DND-41 (cell line): ENCODE data around the gene GCC2.
"Not testable (repeated sequence)": the region's sequence is repeated elsewhere in the genome, so short reads cannot be mapped to it uniquely, and the experiment has no call there.

Experiments
- ATAC-seq: fragments of 200-7000 bp; cut with Tn5 transposase; 3 replicates; pipeline ENCODE4 v1.9.1; 2021; ENCODE audit warnings: low read depth; ENCODE audit not compliant: insufficient read depth
- DNase-seq: peaks from one replicate; pipeline ENCODE4 v3.0.0-alpha.2; 2020
- H2AFZ ChIP-seq: 2 replicates; pipeline ENCODE4 v1.6.0; 2012; ENCODE audit warnings: low read depth, low read length
- H3K27ac ChIP-seq: 2 replicates; pipeline ENCODE4 v1.5.1; 2012; ENCODE audit warnings: low read length, inconsistent platforms
- H3K27me3 ChIP-seq: fragments of 200-600 bp; sonication (generic); 2 replicates; pipeline ENCODE4 v1.6.0; 2012; ENCODE audit warnings: low read length, mild to moderate bottlenecking, inconsistent platforms; ENCODE audit not compliant: insufficient read depth, poor library complexity
- H3K36me3 ChIP-seq: 2 replicates; pipeline ENCODE4 v1.5.1; 2012; ENCODE audit warnings: low read length, inconsistent platforms; ENCODE audit not compliant: insufficient read depth
- H3K4me1 ChIP-seq: 2 replicates; pipeline ENCODE4 v1.5.1; 2012; ENCODE audit warnings: mild to moderate bottlenecking, low read length; ENCODE audit not compliant: insufficient read depth
- H3K4me2 ChIP-seq: 2 replicates; pipeline ENCODE4 v1.6.0; 2012; ENCODE audit warnings: mild to moderate bottlenecking, moderate library complexity, low read length, inconsistent platforms; ENCODE audit not compliant: insufficient read depth
- H3K4me3 ChIP-seq, 2 experiments: fragments of 200-600 bp in 1 of 2; shearing (Covaris generic) in 1 of 2; 2 replicates each; pipeline ENCODE4 v1.5.1; 2012 to 2016; ENCODE audit warnings: inconsistent platforms in 2 of 2, low read length in 2 of 2, mild to moderate bottlenecking in 2 of 2, low read depth in 1 of 2, moderate library complexity in 1 of 2
- H3K79me2 ChIP-seq: 2 replicates; pipeline ENCODE4 v1.6.0; 2012; ENCODE audit warnings: low read length, inconsistent platforms; ENCODE audit not compliant: insufficient read depth
- H3K9ac ChIP-seq: 2 replicates; pipeline ENCODE4 v1.6.0; 2012; ENCODE audit warnings: low read depth, mild to moderate bottlenecking, inconsistent platforms, low read length, moderate library complexity
- H3K9me3 ChIP-seq: 2 replicates; pipeline ENCODE4 v1.5.1; 2012; ENCODE audit warnings: low read length, moderate library complexity, mild to moderate bottlenecking, inconsistent platforms; ENCODE audit not compliant: insufficient read depth, severe bottlenecking
- H4K20me1 ChIP-seq: 2 replicates; pipeline ENCODE4 v1.6.0; 2012; ENCODE audit warnings: low read length; ENCODE audit not compliant: insufficient read depth
- EZH2 ChIP-seq: IDR thresholded peaks from 3 replicates; pipeline ENCODE4 v1.6.1; 2012; ENCODE audit warnings: borderline replicate concordance, low read depth, mild to moderate bottlenecking, moderate library complexity, low read length, inconsistent platforms; ENCODE audit not compliant: severe bottlenecking
- TF ChIP-seq, protein P1 (sequence below): IDR thresholded peaks from 2 replicates; pipeline ENCODE4 v1.5.1; 2012; ENCODE audit warnings: borderline replicate concordance, low read length, moderate library complexity, mild to moderate bottlenecking; ENCODE audit not compliant: poor library complexity, severe bottlenecking; ENCODE audit errors: extremely low read depth

The GCC2 gene

DNA sequence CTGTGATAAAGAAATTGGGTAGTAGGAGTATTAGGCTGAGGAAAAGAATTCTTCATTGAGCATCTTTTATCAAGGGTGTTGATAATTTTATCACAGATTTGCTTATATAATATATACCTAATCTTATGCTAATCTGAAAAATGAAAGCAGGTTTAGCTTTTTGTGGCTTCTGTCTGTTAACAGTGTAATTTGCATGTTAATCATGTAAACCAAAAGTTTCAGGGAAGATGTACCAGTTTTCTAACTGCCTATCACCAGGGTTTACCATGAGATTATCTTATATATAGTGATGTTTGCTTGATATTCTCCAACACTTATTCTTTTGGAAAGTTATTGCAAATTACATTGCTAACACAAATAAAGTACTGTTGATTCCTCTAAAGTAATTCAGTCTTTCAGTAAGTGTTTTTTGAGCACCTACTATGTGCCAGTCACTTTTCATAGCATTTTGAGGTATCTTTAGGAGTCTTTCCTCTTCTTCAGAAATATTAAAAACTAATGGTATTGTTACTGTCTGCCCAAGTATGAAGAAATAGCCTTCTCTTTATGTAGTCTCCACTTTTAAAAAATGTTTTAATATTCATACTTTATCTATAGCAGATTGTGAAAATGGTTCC lies 41.6 kb downstream of the GCC2 start:
- Histone ChIP-seq H3K4me1 (no peaks in the 10 kb centered on the region), H4K20me1 (no peaks in the 10 kb centered on the region), H2AFZ (no peak overlapping the region), H3K36me3 (peaks cover 83% of the 10 kb centered on the region), H3K27ac (no peak overlapping the region), H3K4me3 (no peak overlapping the region), H3K9ac (no peak overlapping the region), H3K27me3 (no peaks in the 10 kb centered on the region), H3K79me2 (no peaks in the 10 kb centered on the region), H3K9me3 (no peaks in the 10 kb centered on the region), H3K4me2 (no peak overlapping the region)
- DNase-seq (no peak), ATAC-seq (no peak)
- TF ChIP-seq, protein P1, sequence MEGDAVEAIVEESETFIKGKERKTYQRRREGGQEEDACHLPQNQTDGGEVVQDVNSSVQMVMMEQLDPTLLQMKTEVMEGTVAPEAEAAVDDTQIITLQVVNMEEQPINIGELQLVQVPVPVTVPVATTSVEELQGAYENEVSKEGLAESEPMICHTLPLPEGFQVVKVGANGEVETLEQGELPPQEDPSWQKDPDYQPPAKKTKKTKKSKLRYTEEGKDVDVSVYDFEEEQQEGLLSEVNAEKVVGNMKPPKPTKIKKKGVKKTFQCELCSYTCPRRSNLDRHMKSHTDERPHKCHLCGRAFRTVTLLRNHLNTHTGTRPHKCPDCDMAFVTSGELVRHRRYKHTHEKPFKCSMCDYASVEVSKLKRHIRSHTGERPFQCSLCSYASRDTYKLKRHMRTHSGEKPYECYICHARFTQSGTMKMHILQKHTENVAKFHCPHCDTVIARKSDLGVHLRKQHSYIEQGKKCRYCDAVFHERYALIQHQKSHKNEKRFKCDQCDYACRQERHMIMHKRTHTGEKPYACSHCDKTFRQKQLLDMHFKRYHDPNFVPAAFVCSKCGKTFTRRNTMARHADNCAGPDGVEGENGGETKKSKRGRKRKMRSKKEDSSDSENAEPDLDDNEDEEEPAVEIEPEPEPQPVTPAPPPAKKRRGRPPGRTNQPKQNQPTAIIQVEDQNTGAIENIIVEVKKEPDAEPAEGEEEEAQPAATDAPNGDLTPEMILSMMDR: no peak
- no peak for TF ChIP-seq EZH2

DNA sequence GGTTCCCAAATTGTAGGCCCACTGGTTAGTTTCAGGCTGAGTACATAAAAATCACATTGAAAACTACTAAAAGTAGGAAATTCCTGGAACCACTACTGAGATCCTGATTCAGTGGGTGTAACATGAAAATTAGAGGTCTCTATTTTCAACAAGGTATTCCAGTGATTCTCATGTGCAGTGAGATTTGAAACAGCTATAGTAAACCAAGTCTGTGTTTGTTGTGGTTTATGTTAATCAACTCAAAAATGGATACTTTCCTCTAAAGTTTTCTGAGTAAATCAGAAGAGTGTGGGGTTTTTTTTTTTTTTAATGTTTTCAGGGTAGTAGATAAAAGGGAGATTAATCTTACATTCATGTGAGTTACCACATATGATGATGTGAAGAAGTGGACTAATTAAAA lies 42.8 kb downstream of the GCC2 start:
- Histone ChIP-seq H3K4me3 (no peak overlapping the region), H3K27ac (no peak overlapping the region), H3K36me3 (peaks cover 75% of the 10 kb centered on the region), H3K27me3 (no peaks in the 10 kb centered on the region), H2AFZ (no peak overlapping the region), H3K9me3 (no peaks in the 10 kb centered on the region), H3K4me1 (no peaks in the 10 kb centered on the region), H3K9ac (no peak overlapping the region), H3K79me2 (no peaks in the 10 kb centered on the region), H3K4me2 (no peak overlapping the region), H4K20me1 (no peaks in the 10 kb centered on the region)
- TF ChIP-seq, protein P1: no peak
- no peak for TF ChIP-seq EZH2
- ATAC-seq (no peak), DNase-seq (no peak)

DNA sequence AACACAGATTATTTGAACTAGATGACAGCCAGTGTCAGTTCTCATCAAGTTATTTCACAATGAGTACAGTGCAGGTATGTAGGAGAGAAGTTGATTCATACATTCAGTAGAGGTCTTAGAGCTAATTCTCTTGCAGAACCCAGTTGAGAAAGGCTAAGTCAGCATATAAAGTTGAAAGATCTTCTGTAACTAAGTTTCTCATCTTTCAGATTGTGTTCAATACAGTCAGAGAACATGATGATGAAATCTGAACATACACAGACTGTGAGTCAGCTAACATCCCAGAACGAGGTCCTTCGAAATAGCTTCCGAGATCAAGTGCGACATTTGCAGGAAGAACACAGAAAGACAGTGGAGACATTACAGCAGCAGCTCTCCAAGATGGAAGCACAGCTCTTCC lies 43.4 kb downstream of the GCC2 start:
- Histone ChIP-seq H3K4me1 (no peaks in the 10 kb centered on the region), H3K27ac (no peak overlapping the region), H3K27me3 (no peaks in the 10 kb centered on the region), H3K4me2 (no peak overlapping the region), H4K20me1 (no peaks in the 10 kb centered on the region), H3K4me3 (no peak overlapping the region), H3K9me3 (no peaks in the 10 kb centered on the region), H3K36me3 (peaks cover 72% of the 10 kb centered on the region), H3K9ac (no peak overlapping the region), H3K79me2 (no peaks in the 10 kb centered on the region), H2AFZ (no peak overlapping the region)
- ATAC-seq (no peak), DNase-seq (no peak)
- no peak for TF ChIP-seq EZH2
- TF ChIP-seq, protein P1: no peak

DNA sequence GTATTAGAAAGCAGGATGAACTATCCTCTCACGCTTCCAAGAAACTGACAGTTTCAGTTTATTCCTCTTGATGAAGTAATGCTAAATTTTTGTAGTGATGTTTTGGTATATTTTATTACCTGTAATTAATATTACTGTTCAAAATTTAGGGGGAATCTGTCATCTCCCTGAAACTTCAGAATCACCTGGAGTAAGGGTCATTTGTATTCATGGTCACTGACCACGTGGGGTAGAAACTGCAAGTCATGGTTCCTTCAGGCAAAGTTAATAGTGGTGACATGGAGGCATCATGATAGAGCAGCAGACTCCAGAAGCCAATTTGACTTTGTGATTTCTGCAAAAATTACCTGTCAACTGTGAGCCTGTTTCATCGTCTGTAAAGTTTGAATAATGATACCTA lies 47.2 kb downstream of the GCC2 start:
- H2AFZ ChIP-seq, H3K27me3 ChIP-seq, H3K4me1 ChIP-seq, H3K4me3 ChIP-seq, H4K20me1 ChIP-seq, H3K4me2 ChIP-seq, H3K27ac ChIP-seq, H3K9me3 ChIP-seq, H3K79me2 ChIP-seq, ATAC-seq, H3K9ac ChIP-seq, DNase-seq: not testable (repeated sequence)
- peaks cover 40% of the 10 kb centered on the region for H3K36me3 ChIP-seq

DNA sequence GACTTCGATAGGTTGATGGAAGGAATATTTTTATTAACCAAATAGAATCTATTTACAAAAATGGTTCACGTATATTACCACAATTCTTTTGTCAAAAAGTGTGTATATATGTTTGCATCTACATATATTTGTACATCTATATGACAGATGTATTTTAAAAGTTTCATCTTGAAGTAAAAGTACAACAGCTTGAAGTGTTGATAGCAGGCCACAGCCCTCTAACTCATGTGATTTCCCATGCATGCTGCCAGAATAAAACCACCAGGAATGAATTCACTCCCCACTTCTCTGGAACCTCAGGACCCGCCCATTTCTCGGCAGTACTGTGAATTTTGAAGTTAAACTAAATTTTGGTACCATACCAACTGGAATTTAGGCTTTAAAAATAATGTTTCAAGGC lies 58.6 kb downstream of the GCC2 start:
- not testable (repeated sequence) for H3K27me3 ChIP-seq, H3K36me3 ChIP-seq, H3K27ac ChIP-seq, ATAC-seq, H3K4me3 ChIP-seq, H4K20me1 ChIP-seq, H3K4me1 ChIP-seq, H3K79me2 ChIP-seq, H3K9ac ChIP-seq, H2AFZ ChIP-seq, H3K4me2 ChIP-seq, H3K9me3 ChIP-seq, DNase-seq

DNA sequence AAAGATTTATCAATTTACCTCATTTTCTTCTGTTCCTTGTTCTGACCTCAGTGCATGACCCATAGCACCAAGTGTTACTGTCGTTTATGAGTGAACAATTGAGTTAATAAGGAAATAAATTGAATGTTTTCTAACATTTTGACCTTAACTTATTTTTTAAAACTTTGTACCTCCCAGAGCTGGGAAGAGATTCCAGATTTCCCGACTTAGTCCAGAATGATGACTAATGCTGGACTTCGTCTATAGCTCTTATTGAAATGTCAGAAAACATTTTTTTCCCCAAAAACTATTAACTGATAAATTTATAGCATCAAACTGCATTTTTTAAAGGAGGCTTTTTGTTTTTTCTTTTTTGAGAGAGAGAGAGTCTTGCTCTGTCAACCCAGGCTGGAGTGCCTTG lies 63.4 kb downstream of the GCC2 start:
- H3K4me1 ChIP-seq, DNase-seq, H3K9ac ChIP-seq, ATAC-seq, H3K27me3 ChIP-seq, H2AFZ ChIP-seq, H3K4me2 ChIP-seq, H3K36me3 ChIP-seq, H3K79me2 ChIP-seq, H4K20me1 ChIP-seq, H3K27ac ChIP-seq, H3K4me3 ChIP-seq, H3K9me3 ChIP-seq: not testable (repeated sequence)
